ENCODE measurements around the gene DPH3. TPM values are rescaled to one million over a fixed set of nuclear protein-coding genes. Genes with fewer than 3 reads are reported as not detected.

The DPH3 gene
- total and polyA plus RNA-seq, 10 of the 15 experiments (the other 5 are each of a cell fraction or from before 2014, with no cell fraction given), result 10.8 to 71.8 (median 23.4) TPM

- TF ChIP-seq, protein P1, sequence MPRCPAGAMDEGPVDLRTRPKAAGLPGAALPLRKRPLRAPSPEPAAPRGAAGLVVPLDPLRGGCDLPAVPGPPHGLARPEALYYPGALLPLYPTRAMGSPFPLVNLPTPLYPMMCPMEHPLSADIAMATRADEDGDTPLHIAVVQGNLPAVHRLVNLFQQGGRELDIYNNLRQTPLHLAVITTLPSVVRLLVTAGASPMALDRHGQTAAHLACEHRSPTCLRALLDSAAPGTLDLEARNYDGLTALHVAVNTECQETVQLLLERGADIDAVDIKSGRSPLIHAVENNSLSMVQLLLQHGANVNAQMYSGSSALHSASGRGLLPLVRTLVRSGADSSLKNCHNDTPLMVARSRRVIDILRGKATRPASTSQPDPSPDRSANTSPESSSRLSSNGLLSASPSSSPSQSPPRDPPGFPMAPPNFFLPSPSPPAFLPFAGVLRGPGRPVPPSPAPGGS (IDR thresholded peaks at IDR 0.05; ENCODE audit: borderline replicate concordance, insufficient read depth, low read depth, low read length, poor library complexity, severe bottlenecking), result no peak
- TF ChIP-seq GATAD2B (conservative IDR thresholded peaks at IDR 0.05; ENCODE audit: low read depth) (no peak), SUZ12 (IDR thresholded peaks at IDR 0.05; ENCODE audit: unreplicated experiment) (no peak), FOXM1 (IDR thresholded peaks at IDR 0.05; ENCODE audit: low read depth, low read length) (no peak), USF1 (IDR thresholded peaks at IDR 0.05; ENCODE audit: borderline replicate concordance, extremely low read length, insufficient read depth, low read depth, low read length) (no peak), KDM1A (IDR thresholded peaks at IDR 0.05; ENCODE audit: borderline replicate concordance) (no peak), PBX3 (IDR thresholded peaks at IDR 0.05; ENCODE audit: insufficient replicate concordance, low read depth, low read length) (no peak), TCF12 (IDR thresholded peaks at IDR 0.05; ENCODE audit: low read depth, low read length) (no peak), SREBF1 (IDR thresholded peaks at IDR 0.05; ENCODE audit: low read length) (no peak), TARDBP (IDR thresholded peaks at IDR 0.05; ENCODE audit: borderline replicate concordance) (no peak), POLR2AphosphoS5 (IDR thresholded peaks at IDR 0.05; ENCODE audit: low read length) (no peak), BACH1 (IDR thresholded peaks at IDR 0.05; ENCODE audit: borderline replicate concordance) (no peak), YY1 (IDR thresholded peaks at IDR 0.05; ENCODE audit: low read depth, low read length) (no peak), RBBP5 (conservative IDR thresholded peaks at IDR 0.05) (no peak), RELA (IDR thresholded peaks at IDR 0.05; ENCODE audit: borderline replicate concordance, partially characterized antibody) (no peak), RUNX3 (IDR thresholded peaks at IDR 0.05; ENCODE audit: low read length) (peak; percentile 60), WRNIP1 (IDR thresholded peaks at IDR 0.05; ENCODE audit: borderline replicate concordance, low read depth, low read length) (no peak), TCF3 (IDR thresholded peaks at IDR 0.05; ENCODE audit: borderline replicate concordance, insufficient read depth, low read depth, low read length) (no peak), PML (IDR thresholded peaks at IDR 0.05; ENCODE audit: low read length) (no peak), MTA2 (IDR thresholded peaks at IDR 0.05; ENCODE audit: low read depth) (peak; percentile 54; the same call in 1 of the 2 replicates), SUPT20H (IDR thresholded peaks at IDR 0.05; ENCODE audit: borderline replicate concordance, control insufficient read depth, low read depth, low read length) (no peak), ZSCAN29 (IDR thresholded peaks at IDR 0.05) (no peak), ZBTB40 (IDR thresholded peaks at IDR 0.05; ENCODE audit: borderline replicate concordance) (no peak), TBL1XR1 (IDR thresholded peaks at IDR 0.05; ENCODE audit: low read depth, low read length) (no peak), ZNF274 (IDR thresholded peaks at IDR 0.05; ENCODE audit: insufficient read depth, insufficient read length) (no peak)
These were observed 12.3 kb downstream of the DPH3 start (continued) for GRCh38 chr3:16252243-16252978.

All from GM12878 (cell line).